HepG2 (cell line): ENCODE results near the gene TMEM235. TPM values are rescaled to one million over a fixed set of nuclear protein-coding genes. Genes with fewer than 3 reads are reported as not detected.

ENCODE experiments used
- BCL6 ChIP-seq: IDR thresholded peaks from 2 replicates; pipeline ENCODE4 v1.6.1; 2016; ENCODE audit warnings: missing genetic modification reagents, missing compliant biosample characterization
- ESRRA ChIP-seq: sonication (generic); formaldehyde crosslinking; IDR thresholded peaks from 2 replicates; pipeline ENCODE4 v1.5.1; 2020; ENCODE audit warnings: mild to moderate bottlenecking, low read depth, missing genetic modification reagents
- GZF1 ChIP-seq: sonication (generic); formaldehyde crosslinking; IDR thresholded peaks from 2 replicates; pipeline ENCODE4 v1.5.1; 2020; ENCODE audit warnings: mild to moderate bottlenecking, missing genetic modification reagents
- HOXA7 ChIP-seq: sonication (generic); formaldehyde crosslinking; IDR thresholded peaks from 2 replicates; pipeline ENCODE4 v1.8.1; 2022; ENCODE audit warnings: mild to moderate bottlenecking, missing genetic modification reagents, moderate library complexity
- KLF13 ChIP-seq: sonication (generic); formaldehyde crosslinking; IDR thresholded peaks from 2 replicates; pipeline ENCODE4 v1.4.0; 2020; ENCODE audit warnings: mild to moderate bottlenecking, missing genetic modification reagents
- MAF1 ChIP-seq: sonication (generic); formaldehyde crosslinking; IDR thresholded peaks from 2 replicates; pipeline ENCODE4 v1.5.0; 2020; ENCODE audit warnings: missing genetic modification reagents, borderline replicate concordance
- PAX8 ChIP-seq: sonication (generic); formaldehyde crosslinking; IDR thresholded peaks from 2 replicates; pipeline ENCODE4 v1.8.0; 2022; ENCODE audit warnings: mild to moderate bottlenecking, missing genetic modification reagents, borderline replicate concordance
- RELA ChIP-seq: sonication (generic); formaldehyde crosslinking; IDR thresholded peaks from 2 replicates; pipeline ENCODE4 v1.4.0; 2020; ENCODE audit warnings: missing genetic modification reagents
- SNAPC2 ChIP-seq: sonication (generic); formaldehyde crosslinking; IDR thresholded peaks from 2 replicates; pipeline ENCODE4 v1.8.1; 2022; ENCODE audit warnings: mild to moderate bottlenecking, missing genetic modification reagents
- SP5 ChIP-seq: IDR thresholded peaks from 2 replicates; pipeline ENCODE4 v1.6.1; 2016; ENCODE audit warnings: low read depth, borderline replicate concordance
- SRY ChIP-seq: sonication (generic); formaldehyde crosslinking; IDR thresholded peaks from 2 replicates; pipeline ENCODE4 v1.8.0; 2022; ENCODE audit warnings: mild to moderate bottlenecking, missing genetic modification reagents
- TSC22D2 ChIP-seq: sonication (generic); formaldehyde crosslinking; IDR thresholded peaks from 2 replicates; pipeline ENCODE4 v1.5.1; 2020; ENCODE audit warnings: missing genetic modification reagents, mild to moderate bottlenecking, borderline replicate concordance
- YY1 ChIP-seq: IDR thresholded peaks from 2 replicates; pipeline ENCODE4 v1.6.1; 2011; ENCODE audit warnings: low read length, low read depth, moderate library complexity, mild to moderate bottlenecking; ENCODE audit not compliant: insufficient read depth, insufficient replicate concordance
- ZNF274 ChIP-seq: sonication (generic); formaldehyde crosslinking; IDR thresholded peaks from 2 replicates; pipeline ENCODE4 v1.5.1; 2020; ENCODE audit warnings: mild to moderate bottlenecking, missing genetic modification reagents
- ZNF33B ChIP-seq: sonication (generic); formaldehyde crosslinking; IDR thresholded peaks from 2 replicates; pipeline ENCODE4 v1.5.1; 2020; ENCODE audit warnings: mild to moderate bottlenecking, missing genetic modification reagents
- ZNF382 ChIP-seq: sonication (generic); formaldehyde crosslinking; IDR thresholded peaks from 2 replicates; pipeline ENCODE4 v1.5.0; 2020; ENCODE audit warnings: missing genetic modification reagents, mild to moderate bottlenecking, borderline replicate concordance
- ZNF484 ChIP-seq: sonication (generic); formaldehyde crosslinking; IDR thresholded peaks from 2 replicates; pipeline ENCODE4 v1.5.1; 2020; ENCODE audit warnings: mild to moderate bottlenecking, low read depth, missing genetic modification reagents, borderline replicate concordance
- ZNF546 ChIP-seq: sonication (generic); formaldehyde crosslinking; conservative IDR thresholded peaks from 2 replicates; pipeline ENCODE4 v1.8.1; 2023; ENCODE audit warnings: mild to moderate bottlenecking, missing genetic modification reagents
- ZNF550 ChIP-seq: sonication (generic); formaldehyde crosslinking; IDR thresholded peaks from 2 replicates; pipeline ENCODE4 v1.4.0; 2020; ENCODE audit warnings: mild to moderate bottlenecking, missing genetic modification reagents, borderline replicate concordance
- ZNF614 ChIP-seq: IDR thresholded peaks from 2 replicates; pipeline ENCODE4 v1.6.1; 2018; ENCODE audit warnings: missing biosample characterization, missing genetic modification reagents, inconsistent platforms, borderline replicate concordance
- polyA plus RNA-seq, 8 experiments: library from polyadenylated mRNA; depleted of rRNA in 3 of 8; stranded (reverse) in 7 of 8; unstranded in 1 of 8; fragments of >200 nt; fragmentation: Illumina TruSeq in 4 of 8; extraction: Trizol in 4 of 8; gene quantifications; 2 replicates each; pipeline versions ENCODE4 v1.2.1 to v1.2.3, GENCODE V29; 2011 to 2016; ENCODE audit warnings: low read depth in 4 of 8, missing spikeins in 1 of 8, mixed read lengths in 1 of 8; ENCODE audit not compliant: insufficient read depth in 1 of 8
- total RNA-seq, 5 experiments: library from RNA; depleted of rRNA; stranded (reverse); fragments of >200 nt; fragmentation: Illumina TruSeq; extraction: Trizol; gene quantifications; 2 replicates each; pipeline ENCODE4 v1.2.3, GENCODE V29; 2016; ENCODE audit warnings: low read depth in 1 of 5
- TF ChIP-seq, protein P1 (sequence below): sonication (generic); formaldehyde crosslinking; IDR thresholded peaks from 2 replicates; pipeline ENCODE4 v1.8.1; 2023; ENCODE audit warnings: mild to moderate bottlenecking, missing genetic modification reagents
- TF ChIP-seq, protein P2 (sequence below): sonication (generic); formaldehyde crosslinking; IDR thresholded peaks from 2 replicates; pipeline ENCODE4 v1.4.0; 2020; ENCODE audit warnings: missing genetic modification reagents
- TF ChIP-seq, protein P3 (sequence below), 2 experiments: sonication (generic) in 1 of 2; formaldehyde crosslinking in 1 of 2; IDR thresholded peaks; 2 replicates each; pipeline versions ENCODE4 v1.4.0 to v1.6.1; 2018 to 2020; ENCODE audit warnings: missing genetic modification reagents in 2 of 2, borderline replicate concordance in 1 of 2, low read depth in 1 of 2, mild to moderate bottlenecking in 1 of 2, missing biosample characterization in 1 of 2

The TMEM235 gene
- total and polyA plus RNA-seq, 2 of the 13 experiments (the other 11 are each of a cell fraction or from before 2014, with no cell fraction given) = not detected

DNA sequence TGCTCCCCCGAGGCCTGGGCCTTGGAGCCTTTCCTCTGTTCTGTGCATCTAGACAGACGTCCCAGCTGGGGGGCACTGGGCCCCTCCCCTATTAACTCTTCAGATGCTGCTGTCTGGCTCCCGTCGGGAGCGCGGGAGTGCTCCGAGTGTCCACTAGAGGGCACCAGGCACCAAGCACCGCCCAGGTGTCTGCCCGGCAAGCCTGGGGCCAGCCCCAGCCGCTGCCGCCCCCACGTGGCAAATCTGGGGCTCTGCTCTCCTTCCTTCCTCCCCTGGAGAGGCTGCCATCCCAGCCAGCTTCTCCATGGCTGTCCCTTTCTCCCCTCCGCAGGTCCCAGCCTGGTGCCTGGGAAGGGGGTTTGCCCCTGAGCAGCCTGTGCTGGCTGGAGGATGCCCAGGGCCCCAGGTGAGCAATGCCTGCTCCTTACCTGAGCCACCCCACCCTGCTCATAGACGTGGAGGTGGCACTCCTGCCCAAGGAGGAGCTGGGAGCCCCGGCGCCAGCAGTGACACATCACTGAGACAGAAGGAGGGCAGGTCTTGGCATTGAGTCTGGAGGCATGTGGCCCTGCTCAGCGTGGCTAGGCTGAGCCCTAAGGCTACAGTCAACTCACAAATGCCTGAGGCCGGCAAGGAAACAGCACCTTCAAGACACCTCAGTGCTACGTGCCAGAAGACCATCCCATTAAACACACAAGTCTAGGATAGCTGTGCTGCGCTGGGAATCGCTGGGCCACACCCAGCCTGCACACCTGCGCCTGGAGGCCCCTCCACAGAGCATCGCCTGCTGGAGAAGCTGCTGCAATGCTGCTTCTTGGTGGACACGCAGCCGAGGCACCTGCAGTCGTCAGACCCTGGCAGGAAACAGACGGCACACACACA lies 19.7 kb downstream of the TMEM235 start (continued):
- TF ChIP-seq YY1 = peak; percentile 80
- TF ChIP-seq ZNF550 (CRISPR knock-in tag) = no peak
- no peak for TF ChIP-seq ZNF382 (CRISPR knock-in tag)
- no peak for TF ChIP-seq ZNF274 (CRISPR knock-in tag)
- no peak for TF ChIP-seq ZNF546
- no peak for TF ChIP-seq ZNF33B
- no peak for TF ChIP-seq SNAPC2
- TF ChIP-seq BCL6 (CRISPR knock-in tag) = peak; percentile 60
- 0 out of 2 replicates have a peak, but pooled peaks have one; percentile 34 for TF ChIP-seq SRY
- TF ChIP-seq TSC22D2 (CRISPR knock-in tag) = peak; percentile 89; the same call in 1 of the 2 replicates
- TF ChIP-seq RELA (CRISPR knock-in tag) = peak; percentile 97
- TF ChIP-seq HOXA7 (CRISPR knock-in tag) = no peak
- TF ChIP-seq GZF1 (CRISPR knock-in tag) = no peak
- peak; percentile 45; the same call in 1 of the 2 replicates for TF ChIP-seq MAF1 (CRISPR knock-in tag)
- no peak for TF ChIP-seq KLF13
- no peak for TF ChIP-seq PAX8 (CRISPR knock-in tag)
- TF ChIP-seq ESRRA (CRISPR knock-in tag) = peak; percentile 67; the same call in 1 of the 2 replicates
- peak; percentile 76; the same call in 1 of the 2 replicates for TF ChIP-seq ZNF614 (CRISPR knock-in tag)
- peak; percentile 58; the same call in 1 of the 2 replicates for TF ChIP-seq SP5
- no peak; the same call in 1 of the 2 replicates for TF ChIP-seq ZNF484 (CRISPR knock-in tag)
- TF ChIP-seq, protein P1, sequence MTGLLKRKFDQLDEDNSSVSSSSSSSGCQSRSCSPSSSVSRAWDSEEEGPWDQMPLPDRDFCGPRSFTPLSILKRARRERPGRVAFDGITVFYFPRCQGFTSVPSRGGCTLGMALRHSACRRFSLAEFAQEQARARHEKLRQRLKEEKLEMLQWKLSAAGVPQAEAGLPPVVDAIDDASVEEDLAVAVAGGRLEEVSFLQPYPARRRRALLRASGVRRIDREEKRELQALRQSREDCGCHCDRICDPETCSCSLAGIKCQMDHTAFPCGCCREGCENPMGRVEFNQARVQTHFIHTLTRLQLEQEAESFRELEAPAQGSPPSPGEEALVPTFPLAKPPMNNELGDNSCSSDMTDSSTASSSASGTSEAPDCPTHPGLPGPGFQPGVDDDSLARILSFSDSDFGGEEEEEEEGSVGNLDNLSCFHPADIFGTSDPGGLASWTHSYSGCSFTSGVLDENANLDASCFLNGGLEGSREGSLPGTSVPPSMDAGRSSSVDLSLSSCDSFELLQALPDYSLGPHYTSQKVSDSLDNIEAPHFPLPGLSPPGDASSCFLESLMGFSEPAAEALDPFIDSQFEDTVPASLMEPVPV = 0 out of 2 replicates have a peak, but pooled peaks have one; percentile 69
- TF ChIP-seq, protein P2, sequence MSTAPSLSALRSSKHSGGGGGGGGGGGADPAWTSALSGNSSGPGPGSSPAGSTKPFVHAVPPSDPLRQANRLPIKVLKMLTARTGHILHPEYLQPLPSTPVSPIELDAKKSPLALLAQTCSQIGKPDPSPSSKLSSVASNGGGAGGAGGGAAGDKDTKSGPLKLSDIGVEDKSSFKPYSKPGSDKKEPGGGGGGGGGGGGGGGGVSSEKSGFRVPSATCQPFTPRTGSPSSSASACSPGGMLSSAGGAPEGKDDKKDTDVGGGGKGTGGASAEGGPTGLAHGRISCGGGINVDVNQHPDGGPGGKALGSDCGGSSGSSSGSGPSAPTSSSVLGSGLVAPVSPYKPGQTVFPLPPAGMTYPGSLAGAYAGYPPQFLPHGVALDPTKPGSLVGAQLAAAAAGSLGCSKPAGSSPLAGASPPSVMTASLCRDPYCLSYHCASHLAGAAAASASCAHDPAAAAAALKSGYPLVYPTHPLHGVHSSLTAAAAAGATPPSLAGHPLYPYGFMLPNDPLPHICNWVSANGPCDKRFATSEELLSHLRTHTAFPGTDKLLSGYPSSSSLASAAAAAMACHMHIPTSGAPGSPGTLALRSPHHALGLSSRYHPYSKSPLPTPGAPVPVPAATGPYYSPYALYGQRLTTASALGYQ = no peak; the same call in 1 of the 2 replicates
- TF ChIP-seq, protein P3, sequence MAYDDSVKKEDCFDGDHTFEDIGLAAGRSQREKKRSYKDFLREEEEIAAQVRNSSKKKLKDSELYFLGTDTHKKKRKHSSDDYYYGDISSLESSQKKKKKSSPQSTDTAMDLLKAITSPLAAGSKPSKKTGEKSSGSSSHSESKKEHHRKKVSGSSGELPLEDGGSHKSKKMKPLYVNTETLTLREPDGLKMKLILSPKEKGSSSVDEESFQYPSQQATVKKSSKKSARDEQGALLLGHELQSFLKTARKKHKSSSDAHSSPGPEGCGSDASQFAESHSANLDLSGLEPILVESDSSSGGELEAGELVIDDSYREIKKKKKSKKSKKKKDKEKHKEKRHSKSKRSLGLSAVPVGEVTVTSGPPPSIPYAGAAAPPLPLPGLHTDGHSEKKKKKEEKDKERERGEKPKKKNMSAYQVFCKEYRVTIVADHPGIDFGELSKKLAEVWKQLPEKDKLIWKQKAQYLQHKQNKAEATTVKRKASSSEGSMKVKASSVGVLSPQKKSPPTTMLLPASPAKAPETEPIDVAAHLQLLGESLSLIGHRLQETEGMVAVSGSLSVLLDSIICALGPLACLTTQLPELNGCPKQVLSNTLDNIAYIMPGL (CRISPR knock-in tag; IDR thresholded peaks at IDR 0.05; ENCODE audit: borderline replicate concordance in 1 of 2, low read depth in 1 of 2) = peak; percentile 89 to 95
